Measurements from ENCODE around the gene SYT6.

SYT6 gene

DNA sequence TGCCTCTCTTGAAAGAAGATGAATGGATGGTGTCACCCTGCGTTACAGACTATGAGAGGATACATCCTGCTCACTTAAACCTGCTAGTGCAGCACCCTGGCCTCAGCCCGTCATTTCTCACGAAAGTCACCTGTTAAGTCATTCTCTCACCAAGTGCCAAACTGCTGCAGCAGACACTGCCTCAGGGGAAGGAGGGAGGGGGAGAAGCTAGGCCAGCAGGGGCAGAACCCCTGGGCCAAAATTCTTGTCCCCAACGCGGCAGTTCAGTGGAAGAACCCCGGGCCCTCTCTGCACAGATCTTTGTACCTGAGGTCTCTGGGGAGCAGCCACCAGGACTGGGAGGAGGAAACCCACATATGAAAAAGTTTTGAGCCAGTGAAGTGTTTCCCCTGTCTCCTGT, 37.6 kb downstream of the SYT6 start:
- no peak for DNase-seq

- DNase-seq = no peak
Observed at GRCh38 chr1:114114185-114115094, 39.2 kb downstream of the SYT6 start.

- DNase-seq = no peak
Observed at GRCh38 chr1:114113411-114114184, 40.1 kb downstream of the SYT6 start.

DNA sequence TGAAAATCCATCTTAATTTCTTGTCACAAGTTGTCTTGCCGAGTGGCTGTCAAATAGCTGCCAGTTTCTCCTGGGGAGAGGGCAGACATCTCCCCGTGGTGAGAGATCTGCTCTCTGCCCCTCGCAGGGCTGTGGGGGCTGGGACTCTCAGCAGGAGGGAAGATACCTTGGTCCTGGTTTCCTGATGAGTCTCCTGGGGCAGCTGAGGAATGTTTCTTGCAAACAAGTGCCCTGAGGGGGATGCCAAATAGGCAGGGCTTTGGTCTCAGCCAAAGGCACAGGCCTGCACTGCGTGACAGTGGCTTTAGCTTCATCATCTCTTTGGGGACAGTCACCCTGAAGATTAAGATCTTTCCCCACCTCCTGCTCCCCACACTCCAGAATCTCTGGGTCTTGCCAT, 40.9 kb downstream of the SYT6 start:
- no peak for DNase-seq

DNA sequence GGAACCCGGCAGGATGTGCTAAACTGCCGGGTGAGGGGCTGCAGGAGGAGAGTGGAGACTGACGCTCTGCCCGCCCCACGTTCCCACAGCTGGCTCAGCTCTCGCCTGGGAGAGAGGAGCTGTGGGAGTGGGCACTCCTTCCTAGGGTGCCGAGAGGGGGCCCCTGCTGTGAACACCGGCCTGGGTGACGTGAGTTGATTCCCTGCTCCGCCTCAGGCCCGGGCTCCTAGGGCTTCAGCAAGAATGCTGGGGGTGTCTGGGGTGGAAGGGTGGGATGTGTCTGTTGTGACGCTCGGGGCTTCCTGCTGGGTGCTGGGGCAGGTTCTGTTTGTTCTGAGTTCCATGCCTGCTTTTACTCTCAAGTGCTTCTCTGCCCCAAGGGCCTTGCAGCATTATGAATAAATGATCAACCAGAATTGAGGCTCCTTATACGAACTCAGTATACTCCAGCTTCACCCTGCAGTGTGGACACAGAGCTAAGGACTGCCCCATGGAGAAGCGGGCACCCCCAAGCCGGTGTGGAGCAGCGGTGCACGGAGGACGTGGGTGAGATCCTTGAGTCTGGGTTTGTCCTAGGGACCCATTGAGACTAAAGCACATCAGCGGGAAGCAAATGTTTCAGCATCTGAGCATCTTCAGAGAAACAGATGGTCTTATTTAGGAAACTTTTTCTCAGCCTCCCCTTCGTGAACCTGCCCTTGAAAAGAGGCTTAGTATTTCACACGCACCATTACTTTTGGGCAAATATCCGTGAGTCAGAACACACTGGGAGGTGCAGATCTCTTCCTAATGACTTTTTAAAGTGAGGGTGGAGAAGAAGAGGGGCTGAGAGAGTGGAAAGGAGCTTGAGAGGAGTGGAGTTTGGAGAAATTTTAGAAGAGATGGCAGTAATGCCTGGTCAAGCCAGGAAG, 41.7 kb downstream of the SYT6 start:
- DNase-seq = no peak

DNA sequence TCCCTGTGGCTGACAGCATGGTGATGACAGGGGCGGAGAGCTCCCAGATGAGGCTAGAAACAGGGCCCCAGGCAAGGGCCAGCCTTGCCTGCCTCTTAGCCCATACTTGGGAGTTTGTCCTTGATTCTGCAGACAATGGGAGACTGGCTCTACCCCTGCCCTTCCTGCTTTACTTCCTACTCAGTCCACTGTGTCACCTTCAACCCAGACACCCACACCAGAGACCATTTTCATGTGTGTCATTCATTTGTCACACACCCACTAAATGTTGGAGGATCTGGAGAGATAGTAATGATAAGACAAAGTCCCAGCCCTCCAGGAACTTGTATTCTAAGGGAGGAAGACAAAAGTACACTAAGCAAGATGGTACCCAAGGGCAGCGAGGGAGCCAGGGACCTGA, 43.7 kb downstream of the SYT6 start:
- DNase-seq = no peak

GRCh38 chr1:114108751-114109255, 44.9 kb downstream of the SYT6 start:
- DNase-seq = no peak

DNA sequence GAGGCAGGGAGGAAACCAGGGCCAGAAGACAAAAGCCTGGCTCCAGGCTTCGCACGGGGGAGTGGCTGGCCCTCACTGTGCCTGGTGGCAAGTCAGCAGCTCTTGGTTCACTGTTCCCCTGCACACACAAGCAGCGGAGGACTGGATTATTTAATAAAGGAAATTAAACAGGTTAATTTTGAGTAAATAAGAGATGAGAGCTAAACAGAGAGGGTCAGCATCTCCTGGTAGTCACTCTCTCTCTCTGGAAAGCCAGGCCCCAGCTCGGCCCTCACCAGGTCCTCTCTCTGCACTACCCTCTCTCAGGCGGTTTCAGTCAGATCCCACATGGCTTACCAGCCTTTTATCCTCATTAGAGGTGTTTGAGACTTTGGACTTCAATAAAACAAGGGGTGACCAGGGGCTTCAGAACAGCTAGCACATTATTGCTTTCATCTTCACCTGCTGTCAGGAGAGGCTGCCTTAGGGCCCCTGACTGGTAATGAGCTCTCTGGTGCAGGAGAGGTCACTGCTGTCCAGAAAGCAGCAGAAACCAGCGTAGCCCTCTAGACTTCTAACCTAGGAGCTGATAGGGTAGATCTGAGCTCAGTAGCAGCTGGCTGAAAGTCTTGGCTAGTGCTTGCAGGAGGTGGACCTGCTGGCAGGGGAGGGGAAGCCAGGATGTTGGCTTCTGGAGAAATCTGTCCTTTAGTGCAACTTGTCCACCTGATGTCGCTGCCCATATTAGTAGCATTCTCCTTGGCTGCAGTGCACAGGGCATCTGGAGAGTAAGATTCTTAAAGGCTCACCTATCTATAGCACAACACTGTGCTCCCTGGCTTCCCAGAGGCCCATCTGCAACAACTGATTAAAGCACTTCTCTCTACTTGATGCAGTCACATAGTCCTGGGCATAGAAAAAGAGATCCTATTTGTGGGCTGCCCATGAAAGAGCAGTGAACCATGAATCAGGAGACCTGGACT, 45.9 kb downstream of the SYT6 start:
- no peak for DNase-seq

- no peak for DNase-seq
Observed at GRCh38 chr1:114105421-114105979, 48.2 kb downstream of the SYT6 start.

DNA sequence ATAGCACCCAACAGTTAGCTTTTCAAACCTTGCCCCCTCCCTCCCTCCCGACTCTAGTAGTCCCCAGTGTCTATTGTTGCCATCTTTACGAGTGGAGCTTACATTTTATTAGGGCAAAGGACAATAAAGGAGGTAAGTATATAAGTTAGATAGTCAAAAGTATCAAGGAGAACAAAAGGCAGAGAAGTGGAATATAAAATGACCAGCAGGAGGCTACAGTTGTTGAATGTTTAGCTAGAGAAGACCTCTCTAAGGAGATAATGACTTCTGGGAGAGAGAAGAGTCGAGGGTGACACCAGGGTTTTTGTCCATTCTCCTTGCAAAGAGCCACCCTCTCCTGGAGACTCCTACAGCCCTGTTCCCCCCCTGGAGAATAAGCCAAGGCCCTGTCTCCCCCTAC, 48.7 kb downstream of the SYT6 start:
- no peak for DNase-seq

DNA sequence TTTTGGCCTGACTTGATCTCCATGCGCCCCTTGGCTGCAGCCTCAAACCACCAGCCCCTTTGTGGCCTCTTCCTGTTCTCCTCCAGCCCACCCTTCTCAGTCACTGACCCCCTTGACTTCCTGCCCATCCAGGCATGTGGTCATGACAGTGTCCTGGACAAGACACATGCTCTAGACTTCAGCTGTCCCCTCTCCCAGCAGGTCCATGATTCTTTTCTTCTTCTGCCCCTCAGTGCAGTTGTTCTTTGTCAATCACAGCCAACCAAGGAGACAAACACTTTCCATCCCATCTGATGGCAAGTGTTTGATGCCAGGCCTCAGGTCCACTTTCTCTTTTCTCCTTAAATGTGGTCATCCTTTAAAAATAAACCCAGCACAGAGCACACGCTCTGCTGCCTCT, 49.7 kb downstream of the SYT6 start:
- DNase-seq = no peak

GRCh38 chr1:114102136-114102535, 51.5 kb downstream of the SYT6 start:
- no peak for DNase-seq

DNA sequence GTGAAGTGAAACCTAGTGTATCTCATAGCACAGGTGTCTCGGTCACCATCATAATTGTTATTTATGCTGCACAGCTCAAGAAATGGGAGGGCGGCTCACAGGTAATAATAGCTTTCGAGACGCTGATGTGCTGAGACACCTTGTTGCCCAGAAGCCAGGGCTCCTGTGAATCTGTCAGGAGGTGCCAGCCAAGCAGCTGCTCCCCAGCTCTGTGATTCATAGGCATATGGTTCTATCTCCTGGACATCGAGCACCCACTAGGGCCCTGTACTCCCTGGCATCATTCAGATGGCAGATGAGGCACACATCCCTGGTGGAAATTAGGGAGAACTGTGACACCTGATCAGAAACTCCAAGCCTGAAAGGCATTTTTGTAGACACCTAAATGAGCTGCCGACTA, 53.5 kb downstream of the SYT6 start:
- DNase-seq = no peak

DNA sequence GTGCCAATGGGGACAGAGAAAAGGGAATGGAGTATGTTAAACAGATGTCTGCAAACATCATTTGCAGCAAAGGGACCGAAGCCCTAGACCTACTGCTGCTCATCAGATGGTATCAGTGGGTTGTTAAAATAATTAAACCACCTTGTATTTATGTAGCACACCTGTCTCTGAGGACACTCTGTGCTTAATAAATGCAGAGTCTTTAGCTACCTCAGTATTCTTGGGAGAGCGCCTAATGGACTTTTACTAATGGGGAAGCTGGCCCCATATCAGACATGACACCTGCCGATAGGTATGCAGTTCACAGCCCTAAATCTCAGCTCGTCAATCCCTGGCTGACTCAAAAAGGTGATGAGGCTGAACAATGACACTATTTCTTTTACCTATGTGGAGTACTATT, 54.4 kb downstream of the SYT6 start:
- DNase-seq = no peak

DNA sequence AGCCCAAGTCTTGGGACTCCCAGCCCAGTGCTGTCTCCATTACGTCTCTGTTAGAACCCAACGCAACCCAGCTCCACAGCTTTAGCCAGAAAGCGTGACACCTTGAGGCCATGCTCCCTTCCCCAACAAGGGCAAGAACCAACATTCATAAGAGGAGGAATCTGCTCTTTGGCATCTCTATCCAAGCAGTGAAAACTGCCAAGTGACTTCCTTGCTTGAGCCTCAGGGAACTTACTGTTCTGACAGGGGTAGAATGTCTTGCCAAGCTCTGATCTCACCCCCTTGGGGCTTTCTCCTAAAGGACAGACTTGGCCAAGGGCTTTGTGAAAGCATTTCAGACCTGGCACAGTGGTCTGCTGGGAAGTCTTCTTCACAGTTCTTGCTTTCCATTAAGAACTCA, 56.6 kb downstream of the SYT6 start:
- DNase-seq = no peak

DNA sequence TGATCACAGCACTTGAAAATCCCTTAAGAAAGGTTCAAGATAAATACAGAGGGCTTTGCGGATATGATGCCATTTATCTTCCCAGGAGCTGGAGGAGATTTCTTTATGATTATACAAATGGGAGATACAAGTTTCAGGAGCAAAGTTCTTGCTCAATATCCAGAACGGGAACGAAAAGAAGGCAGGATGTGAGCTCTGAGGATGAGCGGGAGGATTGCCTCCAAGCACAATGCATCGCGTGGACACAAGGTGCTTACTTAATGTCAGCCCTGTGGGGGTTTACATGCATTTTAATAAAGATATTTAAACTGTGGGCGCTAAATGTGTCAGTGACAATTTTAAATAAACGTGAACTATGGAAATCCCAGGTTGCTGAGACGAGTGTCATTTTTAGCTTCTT, 59.0 kb downstream of the SYT6 start:
- DNase-seq = no peak

- DNase-seq = no peak
Observed at GRCh38 chr1:114094363-114094634, 59.4 kb downstream of the SYT6 start.

DNA sequence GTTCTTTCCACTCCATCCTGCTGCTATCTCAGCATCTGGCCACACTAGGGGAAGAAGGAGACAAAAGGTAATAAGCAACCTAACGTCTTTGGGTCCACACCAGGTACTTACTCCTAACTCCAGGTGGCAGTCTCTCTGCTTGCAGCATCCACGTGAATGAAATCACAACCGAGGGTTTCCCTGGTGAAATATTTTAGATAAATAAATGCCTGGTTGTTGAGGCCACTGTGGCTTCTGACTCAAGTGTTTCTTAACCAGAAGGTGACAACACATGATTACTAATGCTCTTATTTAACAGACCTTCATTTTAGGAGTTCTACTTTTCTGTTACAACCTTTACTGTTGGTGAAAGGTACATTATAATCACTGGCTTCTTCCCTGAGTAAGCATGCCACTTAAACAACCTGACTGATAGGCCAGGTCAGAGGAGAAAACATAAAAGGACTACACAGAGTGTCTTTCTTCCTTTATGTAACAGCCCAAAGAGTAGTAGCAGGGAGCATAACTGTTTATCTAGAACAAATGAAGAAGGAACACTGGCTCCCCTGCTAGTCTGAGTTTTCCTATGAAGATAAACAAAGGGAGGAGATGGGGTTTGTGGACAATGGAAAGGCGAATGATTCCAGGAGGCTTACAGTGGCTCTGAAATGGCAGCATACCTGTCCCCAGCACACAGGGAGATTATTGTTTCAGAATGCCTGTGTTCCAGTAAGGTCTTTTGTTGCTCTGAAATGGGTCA, 59.9 kb downstream of the SYT6 start:
- DNase-seq = no peak

DNA sequence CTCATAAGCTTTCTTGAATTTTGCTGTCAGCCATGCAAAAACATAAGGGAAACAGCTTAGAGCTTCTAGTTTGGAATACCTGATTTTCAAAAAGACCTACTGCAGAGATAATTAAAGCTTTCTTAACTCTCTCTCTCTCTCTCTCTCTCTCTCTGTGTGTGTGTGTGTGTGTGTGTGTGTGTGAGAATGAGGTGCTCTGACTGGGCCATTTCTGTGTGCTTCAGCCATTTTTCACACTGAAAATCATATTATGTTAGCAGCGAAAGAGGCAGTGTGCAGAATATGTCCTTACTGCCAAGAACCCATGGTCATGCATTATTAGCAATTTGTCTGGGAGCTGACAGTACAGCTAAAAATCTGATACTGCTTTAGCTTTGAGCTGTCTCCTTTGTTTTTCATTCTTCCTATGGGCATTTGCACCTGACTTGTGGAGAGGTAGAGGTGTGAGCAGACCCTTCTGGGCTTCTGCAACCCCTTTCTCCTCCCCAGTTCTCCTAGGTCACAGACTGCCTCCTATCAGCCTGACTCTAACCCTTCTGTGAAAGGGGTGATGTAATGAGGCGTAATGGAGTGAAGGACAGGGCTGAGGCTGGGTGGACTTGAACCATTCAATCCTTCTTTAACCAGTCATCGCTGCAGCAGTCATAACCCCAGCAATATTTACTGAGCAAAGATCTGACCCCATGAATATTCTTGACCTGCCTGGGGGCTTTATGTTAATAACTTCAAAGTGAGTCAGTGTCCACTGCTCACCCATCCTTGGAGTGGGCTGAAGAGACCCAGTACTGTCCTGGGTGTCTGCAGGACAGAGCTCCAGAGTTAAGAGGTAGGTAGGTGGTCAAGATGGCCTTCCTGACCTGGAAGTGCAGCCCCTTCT, 61.2 kb downstream of the SYT6 start:
- DNase-seq = no peak

- DNase-seq = no peak
Observed at GRCh38 chr1:114091711-114092110, 62.0 kb downstream of the SYT6 start.

All from stimulated activated CD4-positive, alpha-beta T cell treated with anti-CD3 and anti-CD28 coated beads, Interleukin-12 subunit alpha, Interleukin-12 subunit beta, amount 100 ng/mL, for 4 hours (primary cell).